WTC11 (cell line): ENCODE measurements around the gene CHL1.

Experiments used
- ATF1 ChIP-seq: sonication (generic); formaldehyde crosslinking; IDR thresholded peaks from 2 replicates; pipeline ENCODE4 v1.8.1; 2023; ENCODE audit warnings: mild to moderate bottlenecking, moderate library complexity, missing genetic modification reagents
- CTCF ChIP-seq: fragments of 200-600 bp; IDR thresholded peaks from 2 replicates; pipeline ENCODE4 v1.8.0; 2022; ENCODE audit warnings: antibody characterized with exemption
- IRF2 ChIP-seq: sonication (generic); formaldehyde crosslinking; IDR thresholded peaks from 2 replicates; pipeline ENCODE4 v1.8.0; 2022; ENCODE audit warnings: low read depth, missing genetic modification reagents, borderline replicate concordance
- PREB ChIP-seq: sonication (generic); formaldehyde crosslinking; IDR thresholded peaks from 2 replicates; pipeline ENCODE4 v1.8.1; 2022; ENCODE audit warnings: mild to moderate bottlenecking, missing genetic modification reagents, moderate library complexity, borderline replicate concordance
- SOX15 ChIP-seq: fragments of 250-450 bp; sonication (Bioruptor Pico); IDR thresholded peaks from 2 replicates; pipeline ENCODE4 v1.9.0; 2021; ENCODE audit warnings: mild to moderate bottlenecking
- ZNF281 ChIP-seq: sonication (generic); formaldehyde crosslinking; IDR thresholded peaks from 2 replicates; pipeline ENCODE4 v1.8.0; 2023; ENCODE audit warnings: mild to moderate bottlenecking, missing genetic modification reagents

- TF ChIP-seq CTCF, result no peak
- TF ChIP-seq PREB (CRISPR knock-in tag), result no peak
- no peak for TF ChIP-seq IRF2 (CRISPR knock-in tag)
- no peak for TF ChIP-seq SOX15 (CRISPR knock-in tag)
- TF ChIP-seq ZNF281 (CRISPR knock-in tag), result no peak
- TF ChIP-seq ATF1 (CRISPR knock-in tag), result no peak
These were observed 59.9 kb downstream of the CHL1 start for GRCh38 chr3:256501-256900.
